ENCODE results near the gene WRAP73.

Gene WRAP73

GRCh38 chr1:3695326-3696217, 45.7 kb upstream of the WRAP73 start:
- H3K4me3 ChIP-seq (replicated peaks in 1 of 2; ENCODE audit: low read depth in 2 of 2, low read length in 2 of 2), result peak overlapping the region in 1 of 2 donors; percentile 26
- peak; percentile 96 for TF ChIP-seq CTCF (IDR thresholded peaks at IDR 0.05; ENCODE audit: low read depth, low read length)
- DNase-seq (ENCODE audit: low read depth in 2 of 2), result peak; percentile 39 to 42

- H3K4me3 ChIP-seq (replicated peaks in 1 of 2; ENCODE audit: low read depth in 2 of 2, low read length in 2 of 2), result no peak overlapping the region
- no peak for TF ChIP-seq CTCF (IDR thresholded peaks at IDR 0.05; ENCODE audit: low read depth, low read length)
- no peak for DNase-seq (ENCODE audit: low read depth in 2 of 2)
Observed at GRCh38 chr1:3693321-3693720, 43.4 kb upstream of the WRAP73 start.

DNA sequence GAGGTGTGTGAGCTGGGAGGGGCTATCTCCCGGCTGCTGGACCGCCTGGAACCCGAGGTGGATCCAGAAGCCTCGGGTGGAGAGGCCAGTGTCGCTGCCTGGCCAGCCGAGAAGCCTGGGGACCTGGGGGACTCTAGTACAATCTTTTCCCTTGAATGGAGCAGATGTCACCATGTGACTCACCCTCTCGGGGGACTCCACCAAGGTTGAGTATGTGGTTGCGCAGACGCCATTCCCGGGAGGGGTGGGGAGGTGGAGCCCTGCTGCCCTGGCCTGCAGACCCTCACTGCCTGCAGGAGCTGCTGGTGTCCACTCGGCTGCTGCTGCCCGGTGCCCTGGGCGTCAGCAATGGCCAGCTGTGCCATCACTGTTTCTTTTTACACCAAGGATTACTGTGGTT, 42.7 kb upstream of the WRAP73 start:
- DNase-seq (ENCODE audit: low read depth in 2 of 2), result no peak
- H3K4me3 ChIP-seq (replicated peaks in 1 of 2; ENCODE audit: low read depth in 2 of 2, low read length in 2 of 2), result no peak overlapping the region
- TF ChIP-seq CTCF (IDR thresholded peaks at IDR 0.05; ENCODE audit: low read depth, low read length), result no peak

DNA sequence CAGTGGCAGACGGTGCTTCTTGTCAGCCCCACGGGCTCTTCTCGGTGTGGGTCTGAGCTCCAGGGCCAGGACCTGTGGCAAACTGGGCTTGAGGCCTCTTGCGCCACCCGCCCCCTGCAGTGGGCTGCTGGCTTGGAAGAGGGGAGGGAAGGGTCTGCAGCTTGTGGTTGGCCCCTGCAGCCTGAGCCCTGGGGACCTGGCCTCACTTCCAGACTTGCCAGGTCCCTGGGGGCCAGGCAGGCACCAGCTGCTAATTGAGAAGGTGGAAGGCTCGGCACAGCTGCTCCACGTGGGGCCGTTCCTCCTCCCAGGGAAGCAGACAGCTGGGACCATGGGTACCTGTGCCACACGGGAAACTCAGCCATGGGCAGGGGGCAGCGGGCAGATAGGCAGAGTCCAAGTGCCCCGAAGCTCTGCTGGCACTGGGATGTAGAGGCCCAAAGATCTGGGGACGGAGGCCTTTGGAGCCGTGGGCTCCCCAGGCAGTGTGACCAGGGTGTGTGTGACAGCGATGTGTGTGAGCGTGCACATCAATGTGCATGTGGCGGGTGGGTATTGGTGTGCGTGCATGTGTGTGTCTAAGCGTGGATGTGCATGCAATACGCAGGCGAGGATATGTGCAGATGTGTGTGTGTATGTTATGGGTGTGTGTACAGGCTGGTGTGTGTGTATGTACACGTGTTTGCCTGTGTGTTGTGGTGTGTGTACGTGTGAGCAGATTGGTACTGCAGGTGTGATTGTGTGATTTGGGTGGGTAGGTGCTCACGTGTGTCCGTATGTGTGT, 41.7 kb upstream of the WRAP73 start:
- H3K4me3 ChIP-seq (replicated peaks in 1 of 2; ENCODE audit: low read depth in 2 of 2, low read length in 2 of 2), result no peak overlapping the region
- no peak for DNase-seq (ENCODE audit: low read depth in 2 of 2)
- no peak for TF ChIP-seq CTCF (IDR thresholded peaks at IDR 0.05; ENCODE audit: low read depth, low read length)

DNA sequence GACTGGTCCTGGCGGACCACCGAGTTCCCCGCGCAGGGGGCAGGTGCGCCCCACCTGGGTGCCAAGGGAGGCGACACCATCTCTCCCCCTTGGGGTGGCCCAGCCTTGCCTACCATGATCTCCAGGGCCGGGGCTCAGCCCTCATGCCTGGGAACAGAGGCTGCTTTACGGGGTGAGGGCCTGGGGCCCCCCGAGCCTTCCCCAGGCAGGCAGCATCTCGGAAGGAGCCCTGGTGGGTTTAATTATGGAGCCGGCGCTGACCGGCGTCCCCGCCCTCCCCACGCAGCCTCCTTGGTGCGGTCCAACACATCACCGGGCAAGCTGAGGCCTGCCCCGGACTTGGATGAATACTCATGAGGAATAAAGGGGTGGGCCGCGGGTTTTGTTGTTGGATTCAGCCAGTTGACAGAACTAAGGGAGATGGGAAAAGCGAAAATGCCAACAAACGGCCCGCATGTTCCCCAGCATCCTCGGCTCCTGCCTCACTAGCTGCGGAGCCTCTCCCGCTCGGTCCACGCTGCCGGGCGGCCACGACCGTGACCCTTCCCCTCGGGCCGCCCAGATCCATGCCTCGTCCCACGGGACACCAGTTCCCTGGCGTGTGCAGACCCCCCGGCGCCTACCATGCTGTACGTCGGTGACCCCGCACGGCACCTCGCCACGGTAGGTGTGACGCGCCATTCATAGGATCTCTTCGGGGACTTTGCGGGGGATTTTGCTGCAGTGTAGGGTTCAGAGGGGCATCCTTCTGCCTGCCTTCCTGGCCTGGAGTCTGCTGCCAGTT, 40.6 kb upstream of the WRAP73 start:
- no peak overlapping the region for H3K4me3 ChIP-seq (replicated peaks in 1 of 2; ENCODE audit: low read depth in 2 of 2, low read length in 2 of 2)
- no peak for DNase-seq (ENCODE audit: low read depth in 2 of 2)
- no peak for TF ChIP-seq CTCF (IDR thresholded peaks at IDR 0.05; ENCODE audit: low read depth, low read length)

DNA sequence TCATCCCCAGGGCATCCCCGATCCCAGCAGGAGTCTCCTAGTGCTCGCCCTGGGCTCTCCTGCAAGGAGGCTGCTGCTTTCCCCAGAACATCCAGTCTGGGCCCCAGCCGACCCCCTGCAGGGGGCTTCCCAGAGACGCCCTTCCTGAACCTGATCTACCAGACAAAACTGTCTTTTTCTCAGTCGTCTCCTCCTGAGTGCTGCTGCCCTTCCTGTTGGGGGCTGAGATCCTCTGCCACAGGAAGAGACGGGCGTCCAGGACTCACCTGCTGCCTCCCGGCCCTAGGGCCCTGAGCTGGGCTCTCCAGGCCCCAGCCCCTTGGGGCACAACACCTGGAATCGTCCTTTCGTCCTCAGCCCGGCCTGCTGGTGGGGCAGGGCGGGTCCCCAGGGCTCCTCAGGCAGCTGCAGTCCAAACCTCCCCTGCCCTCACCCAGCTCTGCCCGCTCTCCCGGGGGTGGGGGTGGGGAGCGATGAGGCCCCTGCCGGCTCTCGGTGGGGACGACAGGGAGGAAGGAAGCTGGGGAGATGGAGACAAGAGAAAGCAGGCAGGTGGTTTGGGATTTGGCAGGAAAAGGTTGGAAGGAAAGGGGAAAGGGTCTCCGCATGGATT, 39.3 kb upstream of the WRAP73 start:
- no peak overlapping the region for H3K4me3 ChIP-seq (replicated peaks in 1 of 2; ENCODE audit: low read depth in 2 of 2, low read length in 2 of 2)
- no peak for TF ChIP-seq CTCF (IDR thresholded peaks at IDR 0.05; ENCODE audit: low read depth, low read length)
- no peak for DNase-seq (ENCODE audit: low read depth in 2 of 2)

Data from cardiac fibroblast (primary cell).